ENCODE results near the gene CHURC1. TPM values are rescaled to one million over a fixed set of nuclear protein-coding genes. Genes with fewer than 3 reads are reported as not detected.

Gene CHURC1
- total RNA-seq, 1 donor from 2014 or later, result 31.9 TPM

GRCh38 chr14:64877846-64878245 is 36.4 kb upstream of the CHURC1 start:
- peaks cover 6 to 10% of the 10 kb centered on the region in 2 donors for H3K4me1 ChIP-seq
- H3K9me3 ChIP-seq, result no peaks in the 10 kb centered on the region
- intact Hi-C loops (cut with DNase I), result loop anchor here (5.0 kb wide), 1 partner anchor 56 kb away; no protein-coding TSS in a partner anchor
- H3K27ac ChIP-seq, result no peak overlapping the region
- H3K36me3 ChIP-seq, result no peaks in the 10 kb centered on the region
- DNase-seq (ENCODE audit: low spot score in 2 of 2), result no peak
- peaks cover 4% of the 10 kb centered on the region for H3K27me3 ChIP-seq
- H3K4me3 ChIP-seq, result no peak overlapping the region
- no peak for TF ChIP-seq CTCF (IDR thresholded peaks at IDR 0.05)

- Histone ChIP-seq H3K4me3 (peak overlapping the region; percentile 65 to 69), H3K27ac (no peak overlapping the region), H3K27me3 (peaks cover 4% of the 10 kb centered on the region), H3K36me3 (no peaks in the 10 kb centered on the region), H3K9me3 (no peaks in the 10 kb centered on the region), H3K4me1 (peaks cover 6 to 10% of the 10 kb centered on the region in 2 donors)
- TF ChIP-seq CTCF (IDR thresholded peaks at IDR 0.05), result no peak
- no peak for DNase-seq (ENCODE audit: low spot score in 2 of 2)
- intact Hi-C loops (cut with DNase I), result loop anchor here (5.0 kb wide), 1 partner anchor 57 kb away; no protein-coding TSS in a partner anchor
These were observed 35.2 kb upstream of the CHURC1 start for GRCh38 chr14:64878837-64879634.

- no peak for TF ChIP-seq CTCF (IDR thresholded peaks at IDR 0.05)
- Histone ChIP-seq H3K36me3 (no peaks in the 10 kb centered on the region), H3K27me3 (peaks cover 4% of the 10 kb centered on the region), H3K4me1 (peaks cover 6 to 10% of the 10 kb centered on the region in 2 donors), H3K9me3 (no peaks in the 10 kb centered on the region), H3K4me3 (peak within 1 kb of the TSS; percentile 65 to 69), H3K27ac (no peak within 1 kb of the TSS)
- no peak for DNase-seq (ENCODE audit: low spot score in 2 of 2)
- intact Hi-C loops (cut with DNase I), result loop anchor here (5.0 kb wide), 1 partner anchor 57 kb away; no protein-coding TSS in a partner anchor
These were observed 34.5 kb upstream of the CHURC1 start, which contains the start of gene SPTB for GRCh38 chr14:64879635-64880220. Gene SPTB (minus strand): TSS chr14:64879907. CDS start chr14:64823094, 56,813 bp downstream.

GRCh38 chr14:64880221-64881121 is 33.8 kb upstream of the CHURC1 start:
- no peak for TF ChIP-seq CTCF (IDR thresholded peaks at IDR 0.05)
- H3K27me3 ChIP-seq, result peaks cover 4% of the 10 kb centered on the region
- no peaks in the 10 kb centered on the region for H3K9me3 ChIP-seq
- peak overlapping the region; percentile 65 to 69 for H3K4me3 ChIP-seq
- intact Hi-C loops (cut with DNase I), result no loop called here
- H3K4me1 ChIP-seq, result peaks cover 6 to 10% of the 10 kb centered on the region in 2 donors
- H3K36me3 ChIP-seq, result no peaks in the 10 kb centered on the region
- no peak overlapping the region for H3K27ac ChIP-seq
- peak in 1 of 2 donors; percentile 69 for DNase-seq (ENCODE audit: low spot score in 2 of 2)

- DNase-seq (ENCODE audit: low spot score in 2 of 2), result no peak
- Histone ChIP-seq H3K27me3 (peaks cover 4% of the 10 kb centered on the region), H3K27ac (no peak overlapping the region), H3K36me3 (no peaks in the 10 kb centered on the region), H3K9me3 (no peaks in the 10 kb centered on the region), H3K4me3 (no peak overlapping the region), H3K4me1 (peaks cover 2 to 4% of the 10 kb centered on the region in 2 donors)
- TF ChIP-seq CTCF (IDR thresholded peaks at IDR 0.05), result no peak
- intact Hi-C loops (cut with DNase I), result no loop called here
These were observed 28.7 kb upstream of the CHURC1 start for GRCh38 chr14:64885559-64885958.
